Keratinocyte (primary cell): Measurements from ENCODE around the gene CRHBP. TPM values are rescaled to one million over a fixed set of nuclear protein-coding genes. Genes with fewer than 3 reads are reported as not detected.

Source experiments
- DNase-seq: peaks from one replicate; pipeline ENCODE4 v3.0.0-alpha.2; 2011; ENCODE audit warnings: low read depth, missing footprints, low spot score
- FAIRE-seq: peaks from 2 replicates; lab custom pipeline; 2011; peaks lifted over from hg19 to GRCh38; lab: Jason Lieb, UNC
- H2AFZ ChIP-seq: 2 replicates; pipeline ENCODE4 v1.6.0; 2012; ENCODE audit warnings: low read length, control low read depth, inconsistent platforms; ENCODE audit not compliant: control insufficient read depth
- H3K27ac ChIP-seq: 2 replicates; pipeline ENCODE4 v1.5.1; 2011; ENCODE audit warnings: low read length; ENCODE audit not compliant: control insufficient read depth, insufficient read depth
- H3K27me3 ChIP-seq: 3 replicates; pipeline ENCODE4 v1.6.0; 2011; ENCODE audit warnings: low read length; ENCODE audit not compliant: control insufficient read depth, insufficient read depth; ENCODE audit errors: extremely low read depth
- H3K36me3 ChIP-seq, 2 experiments: 2 replicates in 1 of 2; 3 replicates in 1 of 2; pipeline ENCODE4 v1.5.1; 2011; ENCODE audit warnings: low read length in 2 of 2, mild to moderate bottlenecking in 1 of 2; ENCODE audit not compliant: control insufficient read depth in 2 of 2, insufficient read depth in 2 of 2; ENCODE audit errors: extremely low read depth in 1 of 2
- H3K4me1 ChIP-seq: 3 replicates; pipeline ENCODE4 v1.5.1; 2011; ENCODE audit warnings: low read length; ENCODE audit not compliant: control insufficient read depth, insufficient read depth; ENCODE audit errors: extremely low read depth
- H3K4me2 ChIP-seq: 3 replicates; pipeline ENCODE4 v1.6.0; 2011; ENCODE audit warnings: low read depth, low read length; ENCODE audit not compliant: control insufficient read depth, insufficient read depth; ENCODE audit errors: extremely low read depth
- H3K4me3 ChIP-seq, 3 experiments: fragments of 200-600 bp in 1 of 3; sonication (generic) in 1 of 3; 2 replicates in 2 of 3; 3 replicates in 1 of 3; pipeline ENCODE4 v1.5.1; 2011 to 2016; ENCODE audit warnings: low read length in 3 of 3, mild to moderate bottlenecking in 3 of 3, control low read depth in 2 of 3, inconsistent platforms in 1 of 3, low read depth in 1 of 3, mixed read lengths in 1 of 3, mixed run types in 1 of 3, moderate library complexity in 1 of 3; ENCODE audit not compliant: control insufficient read depth in 2 of 3, insufficient read depth in 2 of 3; ENCODE audit errors: extremely low read depth in 1 of 3
- H3K79me2 ChIP-seq: 2 replicates; pipeline ENCODE4 v1.6.0; 2012; ENCODE audit warnings: low read length; ENCODE audit not compliant: control insufficient read depth, insufficient read depth
- H3K9ac ChIP-seq: 3 replicates; pipeline ENCODE4 v1.6.0; 2011; ENCODE audit warnings: low read length; ENCODE audit not compliant: control insufficient read depth, insufficient read depth; ENCODE audit errors: extremely low read depth
- H3K9me1 ChIP-seq: 3 replicates; pipeline ENCODE4 v1.6.0; 2011; ENCODE audit warnings: low read length; ENCODE audit not compliant: control insufficient read depth, insufficient read depth; ENCODE audit errors: extremely low read depth
- H3K9me3 ChIP-seq: 2 replicates; pipeline ENCODE4 v1.5.1; 2012; ENCODE audit warnings: low read depth, low read length; ENCODE audit not compliant: control insufficient read depth
- H4K20me1 ChIP-seq: 3 replicates; pipeline ENCODE4 v1.6.0; 2011; ENCODE audit warnings: low read length; ENCODE audit not compliant: control insufficient read depth, insufficient read depth; ENCODE audit errors: extremely low read depth
- CTCF ChIP-seq, 3 experiments: IDR thresholded peaks in 1 of 3; conservative IDR thresholded peaks in 1 of 3; optimal IDR thresholded peaks in 1 of 3; 2 replicates in 2 of 3; 3 replicates in 1 of 3; pipeline versions ENCODE3 to v1.5.1; 2011; ENCODE audit warnings: low read length in 3 of 3, mild to moderate bottlenecking in 3 of 3, moderate library complexity in 2 of 3, control low read depth in 1 of 3, inconsistent platforms in 1 of 3; ENCODE audit not compliant: insufficient read depth in 2 of 3; ENCODE audit errors: extremely low read depth in 1 of 3
- EZH2 ChIP-seq: IDR thresholded peaks from one replicate; pipeline ENCODE4 v1.6.1; 2012; ENCODE audit warnings: inconsistent platforms, mild to moderate bottlenecking, low read length, moderate library complexity
- dilution Hi-C: fragments of 300-500 bp; cut with MboI; formaldehyde crosslinking; loops from one replicate; pipeline ENCODE4 v1.7.0; 2020; ENCODE audit warnings: low sequenced_read_pairs; ENCODE audit not compliant: extremely low pct_ligation_motif_present
- polyA plus RNA-seq, 5 experiments: library from polyadenylated mRNA; depleted of rRNA in 3 of 5; stranded (reverse) in 3 of 5; stranded (forward) in 1 of 5; unstranded in 1 of 5; fragments of >200 nt; gene quantifications; 1 replicate in 1 of 5; 2 replicates in 3 of 5; 3 replicates in 1 of 5; pipeline versions ENCODE4 v1.2.1 to v1.2.3, GENCODE V29; 2011 to 2012; ENCODE audit warnings: missing spikeins in 2 of 5, low read depth in 1 of 5, low replicate concordance in 1 of 5

The CRHBP gene
- polyA plus RNA-seq, 1 donor (not counting 4 experiments of a cell fraction or from before 2014, with no cell fraction given), result not detected

GRCh38 chr5:76947082-76947503 is 5.8 kb upstream of the CRHBP start:
- H3K4me2 ChIP-seq, result no peak overlapping the region
- H3K36me3 ChIP-seq, result no peaks in the 10 kb centered on the region
- H4K20me1 ChIP-seq, result no peaks in the 10 kb centered on the region
- no peaks in the 10 kb centered on the region for H3K9me1 ChIP-seq
- no peak overlapping the region for H3K4me3 ChIP-seq
- H3K4me1 ChIP-seq, result no peaks in the 10 kb centered on the region
- DNase-seq (no peak), FAIRE-seq (no peak)
- TF ChIP-seq EZH2, result no peak
- TF ChIP-seq CTCF (optimal IDR thresholded peaks at IDR 0.05 in 1 of 3, IDR thresholded peaks at IDR 0.05 in 1 of 3, conservative IDR thresholded peaks at IDR 0.05 in 1 of 3; ENCODE audit: extremely low read depth in 1 of 3, insufficient read depth in 2 of 3, low read length in 3 of 3), result no peak
- dilution Hi-C loops, result no loop called here
- H3K27ac ChIP-seq, result no peak overlapping the region
- H3K9ac ChIP-seq, result no peak overlapping the region
- H3K27me3 ChIP-seq, result peaks cover 17% of the 10 kb centered on the region
- no peak overlapping the region for H2AFZ ChIP-seq
- no peaks in the 10 kb centered on the region for H3K79me2 ChIP-seq
- H3K9me3 ChIP-seq, result no peaks in the 10 kb centered on the region

GRCh38 chr5:76953551-76954382 is 922 bp downstream of the CRHBP start:
- Histone ChIP-seq H2AFZ (no peak overlapping the region), H3K4me2 (peak overlapping the region; percentile 16), H3K9ac (no peak overlapping the region), H3K9me1 (no peaks in the 10 kb centered on the region), H3K79me2 (no peaks in the 10 kb centered on the region), H3K27ac (no peak overlapping the region), H3K36me3 (no peaks in the 10 kb centered on the region), H4K20me1 (no peaks in the 10 kb centered on the region), H3K4me1 (peaks cover 2% of the 10 kb centered on the region), H3K27me3 (peaks cover 40% of the 10 kb centered on the region), H3K9me3 (no peaks in the 10 kb centered on the region), H3K4me3 (peak overlapping the region in 1 of 3 experiments; percentile 26)
- FAIRE-seq (no peak), DNase-seq (no peak)
- dilution Hi-C loops, result no loop called here
- TF ChIP-seq CTCF (optimal IDR thresholded peaks at IDR 0.05 in 1 of 3, IDR thresholded peaks at IDR 0.05 in 1 of 3, conservative IDR thresholded peaks at IDR 0.05 in 1 of 3; ENCODE audit: extremely low read depth in 1 of 3, insufficient read depth in 2 of 3, low read length in 3 of 3) (no peak), EZH2 (peak; percentile 86)
